GM12891 (cell line): Measurements from ENCODE around the gene GDAP1L1.

ENCODE experiments used
- POLR2A ChIP-seq: IDR thresholded peaks from 2 replicates; pipeline ENCODE4 v1.6.1; 2011; ENCODE audit warnings: low read depth, low read length, control low read depth
- POLR2AphosphoS5 ChIP-seq: IDR thresholded peaks from 2 replicates; pipeline ENCODE4 v1.6.1; 2011; ENCODE audit warnings: low read depth, low read length, control low read depth
- POU2F2 ChIP-seq: IDR thresholded peaks from 2 replicates; pipeline ENCODE4 v1.6.1; 2011; ENCODE audit warnings: low read depth, mild to moderate bottlenecking, control low read depth, low read length, moderate library complexity
- TAF1 ChIP-seq: IDR thresholded peaks from 2 replicates; pipeline ENCODE4 v1.6.1; 2011; ENCODE audit warnings: low read depth, low read length, control low read depth

DNA sequence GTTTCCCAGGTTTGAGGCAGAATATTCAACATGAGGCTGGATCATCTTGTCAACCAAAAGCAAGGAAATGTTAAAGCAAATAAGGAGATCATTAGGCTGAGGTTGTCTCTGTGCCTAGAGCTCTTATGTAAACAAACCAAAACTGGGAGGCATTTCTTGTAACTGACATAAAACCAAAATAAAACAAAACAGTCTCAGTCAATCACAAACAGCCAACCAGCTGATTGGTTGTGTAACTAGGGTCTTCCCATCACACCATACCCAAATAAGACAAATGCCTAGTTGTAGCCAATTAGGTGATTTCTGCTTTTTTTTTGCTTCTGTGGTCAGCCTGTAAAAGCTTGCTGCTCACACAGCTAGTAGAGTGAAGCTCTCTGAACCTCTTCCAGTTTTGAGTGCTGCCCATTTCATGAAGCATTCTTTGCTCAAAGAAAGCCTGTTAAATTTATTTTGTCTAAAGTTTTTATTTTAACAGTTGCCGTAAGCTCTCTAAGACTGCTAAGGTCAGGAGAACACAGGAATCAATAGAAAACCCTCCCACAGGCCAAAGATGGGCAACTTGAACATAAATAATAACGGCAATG, 72.8 kb downstream of the GDAP1L1 start:
- TF ChIP-seq POLR2A (no peak), POLR2AphosphoS5 (no peak), POU2F2 (no peak), TAF1 (no peak)
